SIG-M5 treated with dmso at 0.1 percent for 504 hours (cell line): Measurements from ENCODE around the gene DMPK.

ENCODE experiments used
- DNase-seq: peaks from one replicate; lab custom pipeline; 2025; ENCODE audit not compliant: unreplicated experiment; lab: John Stamatoyannopoulos, UW

Gene DMPK

GRCh38 chr19:45782162-45782691 is at the start of gene DMPK:
Gene DMPK (minus strand): TSS chr19:45782490. CDS start chr19:45782352, 138 bp downstream.
- no peak for DNase-seq

GRCh38 chr19:45828945-45829344 is 46.7 kb upstream of the DMPK start:
- DNase-seq = no peak

GRCh38 chr19:45828523-45828922 is 46.2 kb upstream of the DMPK start:
- DNase-seq = no peak

GRCh38 chr19:45827459-45828093 is 45.3 kb upstream of the DMPK start:
- DNase-seq = no peak

DNA sequence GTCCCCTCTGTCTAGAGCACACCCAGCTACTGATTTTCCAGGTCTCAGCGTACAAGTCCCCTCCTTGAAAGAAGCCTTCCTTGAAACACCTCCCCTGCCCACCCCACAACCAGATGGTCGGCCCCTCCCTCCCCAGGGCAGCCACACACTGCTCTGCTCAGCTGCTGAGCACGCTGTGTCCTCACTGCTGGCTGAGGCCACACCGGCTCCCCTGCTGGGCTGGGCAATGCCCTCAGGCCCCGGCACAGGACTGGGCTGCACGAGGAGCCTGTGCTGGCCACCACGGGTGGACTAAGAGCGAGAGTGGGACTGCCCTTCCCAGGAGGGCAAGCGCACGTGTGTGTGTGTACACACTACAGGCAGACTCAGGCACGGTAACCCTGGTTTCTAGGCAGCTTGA is 44.6 kb upstream of the DMPK start:
- no peak for DNase-seq

DNA sequence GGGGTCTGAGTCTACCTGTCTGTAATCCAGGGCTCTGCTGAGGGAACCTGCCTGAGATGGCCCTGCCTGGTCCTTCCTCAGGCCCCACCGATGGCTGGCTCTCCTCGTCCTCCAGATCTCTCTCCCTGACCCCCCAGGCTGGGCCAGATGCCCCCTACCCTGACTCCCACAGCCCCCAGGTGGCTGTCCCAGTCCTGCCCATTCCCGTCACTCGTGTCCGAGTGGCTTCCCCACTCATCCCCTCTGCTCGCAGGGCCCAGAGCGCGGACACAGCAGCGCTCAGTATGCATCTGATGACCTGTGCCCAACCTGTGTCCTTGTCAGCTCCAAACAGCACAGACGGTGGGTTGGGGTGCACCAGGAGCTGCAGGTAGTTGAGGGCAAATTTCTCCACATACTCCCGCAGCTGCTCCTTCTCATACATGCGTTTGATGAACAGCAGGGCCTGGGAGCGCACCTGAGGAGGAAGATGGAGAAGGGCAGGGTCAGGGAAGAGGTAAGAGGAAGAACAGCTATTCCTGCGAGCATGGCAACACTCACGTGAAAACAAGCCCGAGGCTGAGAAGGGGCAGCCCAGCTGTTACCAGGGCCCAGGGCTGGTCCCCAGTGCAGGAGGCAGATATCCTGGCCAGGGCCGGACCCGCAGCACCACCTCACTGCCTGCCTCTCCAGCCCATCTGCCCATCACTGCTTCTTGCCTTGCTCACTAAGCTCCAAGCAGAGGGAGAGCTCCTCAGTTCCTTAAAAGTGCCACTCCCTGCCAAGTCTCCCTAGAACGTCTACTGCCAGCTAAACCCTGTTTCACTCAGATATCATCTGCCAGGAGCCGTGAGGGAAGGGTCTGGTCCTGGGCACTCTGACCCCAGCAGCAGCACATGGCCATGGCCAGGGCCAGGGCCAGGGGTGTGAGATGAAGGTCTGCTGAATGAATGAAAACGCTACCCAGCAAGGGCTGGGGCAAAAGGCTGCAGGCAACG is 43.9 kb upstream of the DMPK start:
- DNase-seq = no peak

GRCh38 chr19:45825263-45825605 is 42.9 kb upstream of the DMPK start:
- DNase-seq = no peak

DNA sequence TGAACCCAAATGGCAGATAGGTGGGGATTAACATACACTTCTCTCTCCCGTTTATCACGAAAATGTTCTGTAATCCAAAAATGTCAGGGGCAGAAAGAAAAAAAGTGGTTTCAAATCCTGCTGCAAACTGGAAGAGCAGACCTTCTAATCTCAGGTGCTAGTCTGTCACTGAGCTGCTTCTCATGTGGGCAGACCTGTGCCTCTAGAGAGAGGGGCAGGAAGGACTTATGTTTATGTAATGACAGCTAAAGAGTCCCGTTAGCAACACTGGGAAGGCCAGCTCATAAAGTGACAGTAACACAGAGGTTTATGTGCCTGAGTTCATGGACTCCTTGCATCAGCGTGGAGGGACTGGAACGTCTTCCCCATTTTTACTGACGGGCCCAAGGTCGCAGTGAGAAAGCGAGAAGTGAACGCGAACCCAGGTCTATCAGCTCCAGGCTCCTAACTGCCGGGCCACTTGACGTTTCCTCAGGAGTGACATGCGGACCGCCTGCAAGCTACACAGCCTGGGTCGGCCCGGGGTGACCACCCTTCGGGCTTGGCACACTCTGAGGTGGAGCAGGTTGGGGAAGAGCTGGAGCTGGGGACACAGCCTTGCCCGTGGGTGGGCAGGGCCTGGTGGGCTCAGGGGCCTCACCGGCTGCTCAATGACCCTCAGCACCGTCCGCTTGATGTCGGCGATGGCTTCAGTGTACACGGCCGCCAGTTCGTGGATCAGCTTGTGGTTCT is 42.4 kb upstream of the DMPK start:
- DNase-seq = no peak

- DNase-seq = no peak
Observed at GRCh38 chr19:45824041-45824471, 41.8 kb upstream of the DMPK start.

- no peak for DNase-seq
Observed at GRCh38 chr19:45823182-45823581, 40.9 kb upstream of the DMPK start.

DNA sequence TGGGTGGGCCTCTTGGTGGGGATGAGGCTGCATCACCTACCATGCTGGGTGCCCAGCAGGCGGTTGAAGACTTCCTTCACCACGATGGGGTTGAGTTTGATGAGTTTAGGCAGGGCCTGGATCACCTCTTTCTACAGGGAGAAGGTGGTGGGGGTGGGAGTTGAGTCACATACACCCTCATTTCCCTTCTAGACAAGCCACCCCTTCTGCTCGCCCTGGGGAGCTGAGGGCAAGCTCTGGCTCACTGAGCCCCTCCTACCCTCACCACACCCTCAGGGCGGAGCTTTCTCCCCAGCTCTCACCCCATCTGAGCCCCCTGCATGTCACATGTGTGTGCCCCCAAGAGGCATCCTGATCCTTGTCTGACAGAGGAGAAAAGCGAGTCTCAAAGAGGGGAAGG is 40.4 kb upstream of the DMPK start:
- no peak for DNase-seq

DNA sequence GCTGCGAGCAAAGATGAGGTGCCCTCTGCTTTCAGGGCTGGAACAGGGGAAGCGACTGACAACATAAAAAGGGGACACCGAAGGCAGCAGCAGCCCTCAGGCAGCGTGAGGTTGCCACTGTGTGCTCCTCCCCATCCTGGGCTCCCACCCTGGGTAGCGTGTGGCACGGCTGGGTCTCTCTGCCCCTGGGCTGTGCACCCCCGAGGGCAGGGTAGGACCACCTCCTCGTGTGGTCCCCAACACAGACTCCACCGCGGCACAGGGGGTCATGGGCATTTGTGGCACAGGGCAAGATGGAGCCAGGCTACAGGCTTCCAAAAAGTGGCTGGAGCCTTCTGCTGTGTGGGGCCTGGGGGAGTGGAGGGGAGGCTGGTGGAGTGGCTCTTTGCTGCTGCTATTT is 39.3 kb upstream of the DMPK start:
- no peak for DNase-seq

DNA sequence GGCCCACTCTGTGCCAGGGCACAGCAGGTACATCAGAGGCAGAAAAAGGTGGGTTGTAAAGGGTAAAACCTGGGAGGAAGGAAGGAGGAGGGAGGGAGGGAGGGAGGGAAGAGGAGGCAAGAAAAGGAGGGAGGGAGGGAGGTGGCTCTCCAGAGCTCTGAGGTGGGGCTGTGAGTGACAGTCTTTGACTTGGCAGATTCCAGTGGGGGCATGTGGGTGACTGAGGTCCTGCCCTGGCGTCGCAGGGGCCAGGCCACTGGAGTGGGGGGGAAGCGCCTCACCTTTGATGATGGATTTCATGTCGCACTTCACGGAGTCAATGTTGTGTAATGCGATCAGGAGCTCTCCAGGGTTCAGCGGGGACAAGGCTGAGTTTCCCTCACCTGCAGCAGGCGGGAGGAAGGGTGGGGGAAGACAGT is 38.8 kb upstream of the DMPK start:
- no peak for DNase-seq

DNA sequence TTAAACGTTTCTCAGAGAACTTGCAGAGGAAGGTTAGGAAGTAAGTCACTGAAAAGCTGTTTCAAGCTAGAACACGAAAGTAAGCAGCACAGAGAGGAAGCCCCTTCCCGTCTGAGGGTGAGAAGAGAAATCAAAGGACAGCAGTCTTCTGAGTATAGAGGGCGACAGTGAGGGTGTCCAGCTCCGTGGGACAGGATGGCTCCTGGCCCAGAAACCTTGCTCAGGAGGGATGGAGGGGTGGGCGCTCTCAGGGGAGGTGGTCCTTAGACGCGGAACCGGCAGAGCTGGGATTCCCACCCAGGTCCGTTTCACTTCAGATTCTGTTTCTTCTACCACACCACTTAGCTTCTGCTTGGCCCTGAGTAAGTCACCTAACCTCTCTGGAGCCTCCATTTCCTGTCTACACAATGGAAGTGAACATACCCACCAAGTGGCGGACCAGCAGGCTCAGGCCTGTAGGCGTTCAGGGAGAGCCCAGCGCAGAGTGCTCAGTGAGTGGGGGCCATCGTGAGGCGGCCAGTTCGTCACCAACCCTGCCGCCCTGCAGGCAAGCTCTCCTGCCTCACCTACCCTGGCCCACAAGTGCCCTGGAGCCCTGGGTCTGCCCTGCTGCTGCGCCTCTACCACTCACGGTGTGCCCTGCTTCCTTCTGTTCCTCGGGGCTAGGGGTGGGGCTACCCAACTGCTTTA is 38.3 kb upstream of the DMPK start:
- no peak for DNase-seq

GRCh38 chr19:45819769-45820168 is 37.5 kb upstream of the DMPK start:
- DNase-seq = no peak

DNA sequence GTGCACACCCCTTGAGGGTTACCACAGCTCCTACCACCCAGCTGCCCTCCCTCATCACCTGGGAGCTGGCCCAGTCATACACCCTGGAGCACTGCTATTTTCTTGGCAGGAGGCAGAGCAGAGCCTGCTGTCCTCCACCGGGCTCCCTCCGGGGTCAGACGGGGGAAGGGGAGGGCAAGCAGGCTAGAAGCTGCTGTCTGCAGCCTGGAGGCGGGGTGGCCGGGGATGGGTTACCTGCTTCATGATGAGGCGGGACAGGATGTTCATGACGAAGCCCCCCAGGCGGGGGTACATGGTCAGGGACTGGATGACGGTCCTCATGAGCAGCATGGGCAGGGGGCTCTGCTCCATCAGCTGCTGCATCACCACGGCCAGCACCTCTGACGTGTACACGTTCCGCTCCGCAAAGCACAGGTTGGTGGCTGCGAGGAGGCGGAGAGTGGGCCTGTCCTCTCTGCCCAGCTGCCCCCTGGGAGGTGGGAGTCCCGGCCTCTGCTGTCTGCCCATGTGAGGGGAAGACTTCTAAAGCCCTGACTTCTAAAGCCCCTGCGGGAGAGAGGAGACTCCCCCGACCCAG is 35.5 kb upstream of the DMPK start:
- DNase-seq = no peak

DNA sequence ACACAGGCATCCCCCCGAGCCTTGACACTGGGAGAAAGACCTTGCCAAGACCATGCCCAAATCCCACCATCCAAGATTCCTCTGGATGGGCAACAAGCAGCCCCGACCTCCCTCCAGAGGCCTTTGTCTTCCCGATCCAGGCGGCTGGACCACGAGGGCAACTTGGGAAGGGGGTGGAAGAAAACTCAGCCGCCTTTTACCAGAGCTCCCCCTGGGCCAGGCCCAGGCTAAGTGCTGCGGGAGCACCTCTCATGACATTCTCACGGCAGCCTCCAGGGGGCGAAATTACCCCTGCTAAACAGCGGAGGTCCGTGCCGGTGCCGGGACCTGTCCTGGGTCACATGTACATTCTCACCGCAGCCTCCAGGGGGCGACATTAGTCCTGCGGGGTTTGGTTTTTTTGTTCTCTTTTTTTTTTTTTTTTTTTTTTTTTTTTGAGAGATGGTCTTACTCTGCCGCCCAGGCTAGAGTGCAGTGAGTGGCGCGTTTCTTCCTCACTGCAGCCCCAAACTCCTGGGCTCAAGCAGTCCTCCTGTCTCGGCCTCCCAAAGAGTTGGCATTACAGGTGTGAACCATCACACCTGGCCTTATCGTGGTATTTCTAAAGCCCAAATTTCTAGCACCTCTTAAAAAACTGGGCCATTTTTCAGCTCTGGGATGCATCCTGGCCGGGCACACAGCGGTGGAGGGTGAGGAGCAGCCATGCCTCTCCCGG is 34.9 kb upstream of the DMPK start:
- peak; percentile 91 for DNase-seq

GRCh38 chr19:45816236-45817009 is 34.1 kb upstream of the DMPK start:
- no peak for DNase-seq
